ENCODE results near the gene CRYBA2. TPM values are rescaled to one million over a fixed set of nuclear protein-coding genes. Genes with fewer than 3 reads are reported as not detected.

CRYBA2 gene
- total RNA-seq, 1 donor from 2014 or later: not detected

- Histone ChIP-seq H3K27ac (no peak overlapping the region), H3K9me3 (no peaks in the 10 kb centered on the region), H3K27me3 (peaks cover 72% of the 10 kb centered on the region), H3K4me3 (no peak overlapping the region), H3K4me1 (no peaks in the 10 kb centered on the region), H3K36me3 (no peaks in the 10 kb centered on the region)
- ATAC-seq: no peak
- DNase-seq: no peak
- intact Hi-C loops (cut with DNase I): no loop called here
- TF ChIP-seq, protein P1, sequence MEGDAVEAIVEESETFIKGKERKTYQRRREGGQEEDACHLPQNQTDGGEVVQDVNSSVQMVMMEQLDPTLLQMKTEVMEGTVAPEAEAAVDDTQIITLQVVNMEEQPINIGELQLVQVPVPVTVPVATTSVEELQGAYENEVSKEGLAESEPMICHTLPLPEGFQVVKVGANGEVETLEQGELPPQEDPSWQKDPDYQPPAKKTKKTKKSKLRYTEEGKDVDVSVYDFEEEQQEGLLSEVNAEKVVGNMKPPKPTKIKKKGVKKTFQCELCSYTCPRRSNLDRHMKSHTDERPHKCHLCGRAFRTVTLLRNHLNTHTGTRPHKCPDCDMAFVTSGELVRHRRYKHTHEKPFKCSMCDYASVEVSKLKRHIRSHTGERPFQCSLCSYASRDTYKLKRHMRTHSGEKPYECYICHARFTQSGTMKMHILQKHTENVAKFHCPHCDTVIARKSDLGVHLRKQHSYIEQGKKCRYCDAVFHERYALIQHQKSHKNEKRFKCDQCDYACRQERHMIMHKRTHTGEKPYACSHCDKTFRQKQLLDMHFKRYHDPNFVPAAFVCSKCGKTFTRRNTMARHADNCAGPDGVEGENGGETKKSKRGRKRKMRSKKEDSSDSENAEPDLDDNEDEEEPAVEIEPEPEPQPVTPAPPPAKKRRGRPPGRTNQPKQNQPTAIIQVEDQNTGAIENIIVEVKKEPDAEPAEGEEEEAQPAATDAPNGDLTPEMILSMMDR (IDR thresholded peaks at IDR 0.05): no peak
These were observed 44.7 kb upstream of the CRYBA2 start for GRCh38 chr2:219037783-219038499.

- H3K9me3 ChIP-seq: no peaks in the 10 kb centered on the region
- H3K36me3 ChIP-seq: no peaks in the 10 kb centered on the region
- peaks cover 64% of the 10 kb centered on the region for H3K27me3 ChIP-seq
- TF ChIP-seq, protein P1 (IDR thresholded peaks at IDR 0.05): no peak
- H3K27ac ChIP-seq: no peak overlapping the region
- DNase-seq: peak; percentile 45
- no peak for ATAC-seq
- intact Hi-C loops (cut with DNase I): no loop called here
- H3K4me3 ChIP-seq: no peak overlapping the region
- H3K4me1 ChIP-seq: no peaks in the 10 kb centered on the region
These were observed 42.7 kb upstream of the CRYBA2 start for GRCh38 chr2:219035942-219036341.

DNA sequence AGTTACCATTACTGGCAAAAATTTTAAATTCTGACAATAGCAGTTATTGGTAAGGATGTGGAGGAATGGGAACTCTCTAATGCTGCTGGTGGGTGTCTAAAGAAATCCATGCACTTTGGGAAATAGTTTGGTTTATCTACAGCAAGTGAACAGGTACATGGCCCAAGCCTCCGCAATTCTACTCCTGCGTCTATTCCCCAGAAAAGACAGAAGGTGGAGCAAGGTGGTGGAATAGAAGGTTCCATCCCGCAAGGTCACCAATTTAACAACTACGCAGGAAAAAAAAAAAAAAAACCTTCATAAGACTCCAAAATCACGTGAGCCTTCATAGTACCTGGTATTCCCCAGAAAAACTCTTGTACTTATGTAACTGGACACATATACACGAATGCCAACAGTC, 41.6 kb upstream of the CRYBA2 start:
- Histone ChIP-seq H3K27me3 (peaks cover 63% of the 10 kb centered on the region), H3K27ac (no peak overlapping the region), H3K4me3 (no peak overlapping the region), H3K9me3 (no peaks in the 10 kb centered on the region), H3K4me1 (no peaks in the 10 kb centered on the region), H3K36me3 (no peaks in the 10 kb centered on the region)
- TF ChIP-seq, protein P1 (IDR thresholded peaks at IDR 0.05): no peak
- intact Hi-C loops (cut with DNase I): no loop called here
- DNase-seq (no peak), ATAC-seq (no peak)

- Histone ChIP-seq H3K36me3 (no peaks in the 10 kb centered on the region), H3K9me3 (no peaks in the 10 kb centered on the region), H3K27me3 (peaks cover 45% of the 10 kb centered on the region), H3K4me3 (no peak overlapping the region), H3K27ac (no peak overlapping the region), H3K4me1 (no peaks in the 10 kb centered on the region)
- no peak for ATAC-seq
- TF ChIP-seq, protein P1 (IDR thresholded peaks at IDR 0.05): no peak
- intact Hi-C loops (cut with DNase I): no loop called here
- peak; percentile 46 for DNase-seq
These were observed 39.0 kb upstream of the CRYBA2 start for GRCh38 chr2:219032051-219032745.

DNA sequence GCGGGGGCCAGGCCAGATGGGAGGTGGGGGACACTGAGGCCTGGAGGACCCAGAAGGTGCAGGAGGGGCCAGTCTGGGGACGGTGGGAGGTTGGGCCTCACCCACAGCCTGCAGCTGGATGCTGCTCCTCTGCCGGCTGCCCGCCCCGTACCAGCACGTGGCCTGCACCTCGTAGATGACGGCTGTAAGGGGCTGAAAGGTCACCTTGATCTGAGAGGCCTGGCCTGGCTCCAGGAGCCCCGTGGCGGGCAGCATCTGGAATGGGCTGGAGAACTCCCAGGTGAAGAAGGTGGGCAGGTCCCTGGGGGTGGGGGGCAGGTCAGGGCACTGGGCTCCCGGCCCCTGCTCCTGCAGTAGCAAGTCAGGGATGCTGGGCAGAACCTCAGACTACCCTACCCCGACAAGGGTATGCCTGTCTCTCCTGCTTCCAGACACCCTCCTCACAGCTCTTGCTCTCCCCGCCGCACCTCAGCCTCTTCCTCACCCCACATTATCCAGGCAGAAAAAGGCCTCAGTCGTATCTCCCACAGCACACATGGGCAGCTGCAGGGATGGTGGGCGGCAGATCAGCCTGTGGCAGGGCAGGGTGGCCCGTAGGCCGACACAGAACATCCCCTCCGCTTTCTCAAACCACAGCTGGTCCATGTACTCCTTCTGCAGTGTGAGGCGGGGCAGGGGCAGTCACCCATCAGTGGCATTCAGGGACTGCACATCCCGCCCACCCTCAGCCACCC, 38.0 kb upstream of the CRYBA2 start:
- DNase-seq (peak; percentile 40), ATAC-seq (no peak)
- no peaks in the 10 kb centered on the region for H3K4me1 ChIP-seq
- no peak overlapping the region for H3K27ac ChIP-seq
- TF ChIP-seq, protein P1 (IDR thresholded peaks at IDR 0.05): no peak
- H3K27me3 ChIP-seq: peaks cover 36% of the 10 kb centered on the region
- intact Hi-C loops (cut with DNase I): no loop called here
- no peak overlapping the region for H3K4me3 ChIP-seq
- H3K36me3 ChIP-seq: no peaks in the 10 kb centered on the region
- H3K9me3 ChIP-seq: no peaks in the 10 kb centered on the region
